Stimulated activated effector memory CD8-positive, alpha-beta T cell treated with anti-CD3 and anti-CD28 coated beads, Interleukin-12 subunit alpha, Interleukin-12 subunit beta, amount 100 ng/mL, for 72 hours (primary cell): ENCODE results near the gene NECAB2.
"Not testable (repeated sequence)": the region's sequence is repeated elsewhere in the genome, so short reads cannot be mapped to it uniquely, and the experiment has no call there.

Experiments used
- ATAC-seq: fragments of 150-1000 bp; cut with Tn5 transposase; 2 replicates; pipeline ENCODE4 v1.10.0; 2021
- DNase-seq, 2 donors: peaks; one replicate each; pipeline ENCODE4 v3.0.0; 2021 to 2022; ENCODE audit warnings: low spot score in 2 of 2
- H3K27ac Mint-ChIP-seq: one replicate; pipeline ENCODE4 v1.8.0; 2022; ENCODE audit warnings: mild to moderate bottlenecking, mixed read lengths
- H3K36me3 Mint-ChIP-seq: one replicate; pipeline ENCODE4 v1.8.0; 2022; ENCODE audit warnings: mild to moderate bottlenecking, mixed read lengths
- H3K4me1 Mint-ChIP-seq: one replicate; pipeline ENCODE4 v1.8.0; 2022; ENCODE audit warnings: mixed read lengths
- H3K4me3 Mint-ChIP-seq: one replicate; pipeline ENCODE4 v1.8.0; 2022; ENCODE audit warnings: mild to moderate bottlenecking, mixed read lengths
- H3K9me3 Mint-ChIP-seq: one replicate; pipeline ENCODE4 v1.8.0; 2022; ENCODE audit warnings: mixed read lengths

The NECAB2 gene

DNA sequence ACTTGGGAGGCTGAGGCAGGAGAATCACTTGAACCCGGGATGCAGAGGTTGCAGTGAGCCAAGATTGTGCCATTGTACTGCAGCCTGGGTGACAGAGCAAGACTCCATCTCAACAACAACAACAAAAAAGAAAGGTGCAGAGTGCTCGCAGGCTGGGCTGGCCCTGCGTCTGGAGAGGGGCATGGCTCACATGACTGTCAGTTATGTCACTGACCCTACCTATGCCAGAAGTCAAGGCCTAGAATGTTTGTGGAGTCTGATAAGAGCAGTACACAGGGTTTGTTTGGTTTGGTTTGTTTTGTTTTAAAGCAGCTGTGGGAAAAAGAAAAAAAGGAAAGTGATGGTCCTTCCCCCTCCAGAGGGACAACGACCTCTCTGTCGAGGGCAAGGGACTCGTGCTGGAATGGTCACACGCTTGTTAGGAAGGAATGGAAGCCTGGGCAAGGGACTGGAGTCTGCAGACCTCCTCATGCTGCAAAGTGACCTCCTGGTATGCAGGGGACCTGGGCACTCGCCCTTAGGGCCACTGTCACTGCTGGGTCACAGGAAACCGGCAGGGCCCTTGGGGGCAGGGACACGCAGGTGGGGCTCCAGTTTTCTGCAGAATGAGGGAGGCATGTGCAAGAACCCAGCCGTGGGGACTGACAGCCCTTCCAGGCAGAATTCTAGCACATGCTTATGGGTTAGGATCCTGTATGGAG is 25.1 kb upstream of the NECAB2 start:
- ATAC-seq = peak; percentile 11
- Mint-ChIP-seq H3K9me3 (no peaks in the 10 kb centered on the region), H3K27ac (no peak overlapping the region)

GRCh38 chr16:83943516-83944050 is 24.5 kb upstream of the NECAB2 start:
- Mint-ChIP-seq H3K4me1 (peaks cover 6% of the 10 kb centered on the region), H3K36me3 (no peaks in the 10 kb centered on the region), H3K4me3 (no peak overlapping the region), H3K9me3 (no peaks in the 10 kb centered on the region), H3K27ac (peak overlapping the region; percentile 60)
- DNase-seq = no peak
- ATAC-seq = no peak

More for the DNA sequence above, 25.1 kb upstream of the NECAB2 start:
- Mint-ChIP-seq H3K36me3 (no peaks in the 10 kb centered on the region), H3K4me3 (no peak overlapping the region), H3K4me1 (peaks cover 6% of the 10 kb centered on the region)
- no peak for DNase-seq

DNA sequence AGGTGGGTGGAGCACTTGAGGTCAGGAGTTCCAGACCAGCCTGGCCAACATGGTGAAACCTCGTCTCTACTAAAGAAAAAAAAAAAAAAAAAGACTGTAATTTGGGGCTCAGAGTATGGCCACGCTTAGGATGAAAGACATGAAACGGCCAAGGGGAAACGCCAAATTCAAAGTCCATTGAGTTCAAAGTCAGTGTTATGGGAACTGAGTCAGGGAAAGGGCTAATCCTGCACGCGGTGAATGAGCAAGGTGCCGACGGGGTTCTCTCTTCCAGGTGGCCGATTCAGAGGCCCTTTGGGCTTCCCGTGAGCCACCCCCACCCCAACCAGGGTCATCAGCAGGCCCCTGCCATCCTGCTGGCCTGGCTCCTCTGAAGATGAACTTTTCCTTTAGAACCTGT is 22.5 kb upstream of the NECAB2 start:
- H3K27ac Mint-ChIP-seq = no peak overlapping the region
- no peaks in the 10 kb centered on the region for H3K9me3 Mint-ChIP-seq
- no peaks in the 10 kb centered on the region for H3K4me1 Mint-ChIP-seq
- DNase-seq (no peak), ATAC-seq (no peak)
- H3K36me3 Mint-ChIP-seq = no peaks in the 10 kb centered on the region
- H3K4me3 Mint-ChIP-seq = no peak overlapping the region

GRCh38 chr16:83946154-83946780 is 21.8 kb upstream of the NECAB2 start:
- no peaks in the 10 kb centered on the region for H3K9me3 Mint-ChIP-seq
- H3K4me1 Mint-ChIP-seq = no peaks in the 10 kb centered on the region
- DNase-seq (no peak), ATAC-seq (no peak)
- no peak overlapping the region for H3K4me3 Mint-ChIP-seq
- H3K27ac Mint-ChIP-seq = no peak overlapping the region
- no peaks in the 10 kb centered on the region for H3K36me3 Mint-ChIP-seq

DNA sequence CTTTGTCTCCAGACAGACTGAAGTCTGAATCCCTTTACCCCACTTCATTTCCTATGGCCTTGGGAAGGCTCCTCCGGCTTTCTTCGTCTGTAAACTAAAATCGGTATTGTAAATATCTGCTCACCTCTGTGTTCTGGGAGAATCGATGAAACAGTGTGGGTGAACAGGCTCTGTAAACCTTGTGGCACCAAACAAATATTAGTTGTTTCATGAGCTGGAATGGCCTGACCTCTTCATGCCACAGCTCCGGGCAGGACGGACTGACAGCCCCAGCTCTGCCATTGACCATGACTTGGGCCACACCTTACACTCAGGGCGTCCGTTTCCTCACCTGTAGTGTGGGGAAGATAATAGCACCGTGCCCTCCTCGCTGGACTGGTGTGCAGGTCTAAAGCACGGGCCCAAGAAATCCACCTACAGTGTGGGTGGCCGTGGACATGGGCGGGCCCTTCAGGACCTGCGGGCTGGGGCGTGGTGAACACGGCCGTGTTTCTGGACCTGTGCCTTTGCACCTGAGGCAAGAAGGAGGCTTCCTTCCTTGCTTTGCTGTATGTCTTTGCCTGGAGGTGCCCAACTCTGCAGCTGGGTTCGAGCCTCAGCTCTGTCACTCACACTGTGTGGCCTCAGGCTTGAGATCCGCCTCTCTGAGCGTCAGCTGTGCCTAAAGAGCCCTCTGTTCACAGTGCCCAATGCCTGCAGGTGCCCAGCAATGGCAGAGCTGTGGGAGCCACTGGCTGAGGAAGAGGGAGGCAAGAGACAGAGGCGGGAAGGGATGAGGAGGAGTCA is 21.1 kb upstream of the NECAB2 start:
- H3K4me3 Mint-ChIP-seq = no peak overlapping the region
- ATAC-seq = no peak
- no peaks in the 10 kb centered on the region for H3K4me1 Mint-ChIP-seq
- no peaks in the 10 kb centered on the region for H3K9me3 Mint-ChIP-seq
- no peaks in the 10 kb centered on the region for H3K36me3 Mint-ChIP-seq
- no peak overlapping the region for H3K27ac Mint-ChIP-seq
- no peak for DNase-seq

DNA sequence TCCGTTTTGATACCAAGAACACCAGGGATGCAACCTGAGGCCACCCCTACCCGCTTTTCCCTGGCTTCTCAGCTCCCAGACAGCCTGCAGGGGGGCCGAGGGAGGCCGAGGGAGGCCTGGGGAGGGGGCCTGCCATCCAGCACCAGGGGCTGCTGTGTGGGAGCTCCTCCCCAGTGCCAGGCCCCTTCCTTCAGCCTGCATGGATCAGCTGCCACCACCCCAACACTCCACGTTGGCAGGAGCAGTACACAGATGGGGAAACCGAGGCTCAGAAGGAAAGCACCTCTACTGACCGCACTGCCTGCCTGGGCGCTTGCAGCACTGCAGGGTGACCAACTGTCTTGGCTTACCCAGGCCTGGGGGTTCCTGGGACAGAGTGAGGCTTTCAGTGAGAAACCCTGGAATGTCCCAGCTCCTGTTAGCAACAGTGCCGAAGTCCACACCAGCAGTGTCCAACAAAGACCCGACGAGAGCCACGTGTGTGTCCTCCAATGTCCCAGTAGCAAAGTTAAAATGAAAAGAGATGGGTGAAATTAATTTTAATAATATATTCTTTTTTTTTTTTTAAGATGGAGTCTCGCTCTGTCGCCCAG is 20.3 kb upstream of the NECAB2 start:
- H3K4me3 Mint-ChIP-seq = no peak overlapping the region
- H3K4me1 Mint-ChIP-seq = no peaks in the 10 kb centered on the region
- no peak for ATAC-seq
- no peaks in the 10 kb centered on the region for H3K36me3 Mint-ChIP-seq
- H3K27ac Mint-ChIP-seq = no peak overlapping the region
- no peak for DNase-seq
- no peaks in the 10 kb centered on the region for H3K9me3 Mint-ChIP-seq

GRCh38 chr16:83948914-83949723 is 18.9 kb upstream of the NECAB2 start:
- H3K36me3 Mint-ChIP-seq = no peaks in the 10 kb centered on the region
- no peaks in the 10 kb centered on the region for H3K9me3 Mint-ChIP-seq
- no peaks in the 10 kb centered on the region for H3K4me1 Mint-ChIP-seq
- DNase-seq = no peak
- no peak for ATAC-seq
- H3K27ac Mint-ChIP-seq = no peak overlapping the region
- H3K4me3 Mint-ChIP-seq = no peak overlapping the region

GRCh38 chr16:83949724-83950001 is 18.4 kb upstream of the NECAB2 start:
- ATAC-seq = no peak
- Mint-ChIP-seq H3K9me3 (no peaks in the 10 kb centered on the region), H3K4me3 (no peak overlapping the region)

GRCh38 chr16:83950862-83951399 is 17.1 kb upstream of the NECAB2 start:
- not testable (repeated sequence) for H3K4me1 Mint-ChIP-seq, ATAC-seq, H3K4me3 Mint-ChIP-seq, H3K36me3 Mint-ChIP-seq, H3K9me3 Mint-ChIP-seq, DNase-seq, H3K27ac Mint-ChIP-seq

More at GRCh38 chr16:83949724-83950001, 18.4 kb upstream of the NECAB2 start:
- Mint-ChIP-seq H3K4me1 (no peaks in the 10 kb centered on the region), H3K36me3 (no peaks in the 10 kb centered on the region), H3K27ac (no peak overlapping the region)
- DNase-seq = no peak

DNA sequence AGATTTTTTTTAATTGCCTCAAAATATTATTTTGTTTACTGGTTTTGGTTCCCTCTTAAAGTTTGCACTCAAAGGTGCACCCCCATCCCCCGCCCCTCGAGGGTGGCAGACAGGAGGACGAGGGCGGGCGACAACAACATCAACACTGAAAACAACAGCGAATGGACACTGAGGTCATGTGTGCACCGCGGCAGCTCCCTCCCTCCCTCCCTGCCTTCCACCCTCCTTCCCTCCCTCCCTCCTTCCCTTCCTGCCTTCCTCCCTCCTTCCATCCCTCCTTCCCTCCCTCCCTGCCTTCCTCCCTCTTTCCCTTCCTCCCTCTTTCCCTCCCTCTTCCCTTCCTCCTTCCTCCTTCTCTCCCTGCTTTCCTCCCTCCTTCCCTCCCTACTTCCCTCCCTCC is 16.5 kb upstream of the NECAB2 start:
- Mint-ChIP-seq H3K36me3 (no peaks in the 10 kb centered on the region), H3K9me3 (no peaks in the 10 kb centered on the region), H3K4me3 (no peak overlapping the region), H3K4me1 (no peaks in the 10 kb centered on the region), H3K27ac (no peak overlapping the region)
- DNase-seq = no peak
- ATAC-seq = no peak

DNA sequence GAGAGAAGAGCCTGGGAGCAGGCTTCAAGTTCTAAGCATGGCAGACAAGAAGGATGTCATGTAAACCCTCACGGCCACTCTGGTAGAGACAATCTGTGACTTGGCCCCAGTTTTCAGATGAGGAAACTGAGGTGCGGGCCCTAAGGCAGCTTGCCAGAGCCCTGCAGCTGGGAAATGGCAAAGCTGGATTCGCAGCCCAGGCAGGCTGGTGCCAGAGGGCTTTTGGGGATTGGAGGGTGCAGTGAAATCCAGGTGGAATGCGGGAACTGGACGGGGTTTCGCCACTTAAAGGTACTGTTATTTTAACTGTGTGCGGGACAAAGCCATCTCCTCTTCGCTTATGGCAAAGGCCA is 15.5 kb upstream of the NECAB2 start:
- ATAC-seq (no peak), DNase-seq (no peak)
- peak overlapping the region; percentile 55 for H3K4me3 Mint-ChIP-seq
- no peaks in the 10 kb centered on the region for H3K9me3 Mint-ChIP-seq
- H3K36me3 Mint-ChIP-seq = no peaks in the 10 kb centered on the region
- no peak overlapping the region for H3K27ac Mint-ChIP-seq
- no peaks in the 10 kb centered on the region for H3K4me1 Mint-ChIP-seq

GRCh38 chr16:83952940-83953795 is 14.9 kb upstream of the NECAB2 start, which contains the start of gene OSGIN1:
TSS of gene OSGIN1 (plus strand) at chr16:83953240. CDS start at chr16:83957672, 4,432 bp downstream.
- H3K4me1 Mint-ChIP-seq = no peaks in the 10 kb centered on the region
- no peak within 1 kb of the TSS for H3K27ac Mint-ChIP-seq
- H3K36me3 Mint-ChIP-seq = no peaks in the 10 kb centered on the region
- ATAC-seq = peak; percentile 90
- DNase-seq = peak; percentile 46 to 79
- no peaks in the 10 kb centered on the region for H3K9me3 Mint-ChIP-seq
- H3K4me3 Mint-ChIP-seq = peak within 1 kb of the TSS; percentile 55

GRCh38 chr16:83953796-83954576 is 14.1 kb upstream of the NECAB2 start:
- ATAC-seq = no peak
- Mint-ChIP-seq H3K9me3 (no peaks in the 10 kb centered on the region), H3K4me3 (peak overlapping the region; percentile 55), H3K4me1 (no peaks in the 10 kb centered on the region), H3K36me3 (no peaks in the 10 kb centered on the region), H3K27ac (peak overlapping the region; percentile 37)
- DNase-seq = no peak
